DMS53 treated with DMSO at 0.1 percent for 48 hours (cell line): ENCODE data around the gene GGCX.
"Not testable (repeated sequence)": the region's sequence is repeated elsewhere in the genome, so short reads cannot be mapped to it uniquely, and the experiment has no call there.

Experiments used
- DNase-seq: peaks from one replicate; lab custom pipeline; 2025; ENCODE audit not compliant: unreplicated experiment; lab: John Stamatoyannopoulos, UW

Gene GGCX

DNA sequence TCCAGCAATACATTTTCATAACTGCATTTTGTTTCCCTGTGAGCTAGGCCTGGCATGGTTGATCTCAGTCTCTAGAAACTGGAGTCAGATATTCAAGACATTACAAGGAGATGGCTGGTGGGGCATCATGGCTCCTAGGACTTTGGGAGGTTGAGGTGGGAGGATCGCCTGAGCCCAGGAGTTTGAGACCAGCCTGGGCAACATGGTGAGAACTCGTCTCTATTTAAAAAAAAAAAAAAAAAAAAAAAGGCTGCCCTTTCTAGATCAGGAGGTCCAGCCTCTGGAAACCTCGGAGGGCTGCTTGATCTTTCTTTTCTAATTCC lies 15.7 kb upstream of the GGCX start:
- no peak for DNase-seq

DNA sequence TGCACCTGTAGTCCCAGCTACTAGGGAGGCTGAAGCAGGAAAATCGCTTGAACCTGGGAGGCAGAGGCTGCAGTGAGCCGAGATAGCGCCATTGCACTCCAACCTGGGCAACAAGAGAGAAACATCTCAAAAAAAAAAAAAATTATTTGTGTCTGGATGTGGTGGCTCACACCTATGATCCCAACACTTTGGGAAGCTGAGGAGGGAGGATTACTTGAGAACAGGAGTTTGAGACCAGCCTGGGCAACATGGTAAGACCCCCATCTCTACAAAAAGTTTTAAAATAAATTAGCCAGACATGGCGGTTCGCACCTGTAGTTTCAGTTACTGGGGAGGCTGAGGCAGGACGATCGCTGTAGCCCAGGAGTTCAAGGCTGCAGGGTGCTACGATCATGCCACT lies 14.4 kb upstream of the GGCX start:
- DNase-seq = no peak

DNA sequence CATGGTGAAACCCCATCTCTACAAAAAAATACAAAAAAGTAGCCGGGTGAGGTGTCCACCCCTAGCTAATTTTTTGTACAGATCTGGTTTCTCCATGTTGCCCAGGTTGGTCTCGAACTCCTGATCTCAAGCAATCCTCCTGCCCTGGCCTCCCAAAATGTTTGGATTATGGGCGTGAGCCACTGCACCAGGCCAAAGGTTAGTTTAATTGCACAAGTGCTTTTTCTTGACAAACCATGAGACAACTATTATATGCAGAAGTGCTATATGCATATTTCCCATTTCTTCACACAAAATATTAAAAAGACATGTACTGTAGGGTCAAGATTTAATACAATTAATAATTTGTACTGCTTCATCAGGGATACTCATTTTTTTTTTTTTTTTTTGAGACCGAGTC lies 5.0 kb upstream of the GGCX start:
- DNase-seq = no peak

DNA sequence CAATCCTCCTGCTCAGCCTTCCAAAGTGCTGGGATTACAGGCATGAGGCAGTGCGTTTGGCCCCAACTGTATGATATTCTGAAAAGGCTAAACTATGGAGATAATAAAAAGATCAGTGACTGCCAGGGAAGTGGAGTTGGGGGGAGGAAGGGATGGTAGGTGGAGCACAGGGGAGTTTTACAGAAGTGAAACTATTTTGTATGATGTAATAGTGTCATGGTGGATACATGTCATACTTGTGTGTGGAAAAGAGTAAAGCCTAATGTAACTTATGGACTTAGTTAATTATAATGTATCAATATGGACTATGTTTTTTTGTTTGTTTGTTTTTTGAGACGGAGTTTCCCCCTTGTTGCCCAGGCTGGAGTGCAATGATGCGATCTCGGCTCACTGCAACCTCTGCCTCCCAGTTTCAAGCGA lies 2.9 kb upstream of the GGCX start:
- no peak for DNase-seq

DNA sequence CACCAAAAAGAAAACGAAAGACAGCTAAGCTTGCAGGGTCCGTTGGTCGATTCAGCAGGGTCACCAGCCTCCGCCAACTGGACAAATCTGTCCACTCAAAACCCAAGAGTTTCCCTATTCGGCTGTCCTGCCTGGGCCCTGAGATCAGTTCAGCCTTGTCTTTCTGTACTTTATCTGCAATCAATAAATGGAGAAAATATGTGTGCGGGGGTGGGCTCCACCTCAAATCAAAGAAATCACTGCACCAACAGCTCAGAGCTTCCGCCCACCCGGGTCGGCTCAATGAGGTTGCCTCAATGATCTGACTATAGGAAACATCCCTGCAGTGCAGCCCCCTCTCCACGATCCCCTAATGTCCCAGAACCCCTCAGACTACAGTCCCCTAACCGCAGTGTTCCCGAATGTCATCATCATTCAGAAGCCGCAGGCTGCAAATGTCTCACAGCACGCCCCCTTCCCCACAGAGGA lies 447 bp downstream of the GGCX start:
- DNase-seq = no peak

DNA sequence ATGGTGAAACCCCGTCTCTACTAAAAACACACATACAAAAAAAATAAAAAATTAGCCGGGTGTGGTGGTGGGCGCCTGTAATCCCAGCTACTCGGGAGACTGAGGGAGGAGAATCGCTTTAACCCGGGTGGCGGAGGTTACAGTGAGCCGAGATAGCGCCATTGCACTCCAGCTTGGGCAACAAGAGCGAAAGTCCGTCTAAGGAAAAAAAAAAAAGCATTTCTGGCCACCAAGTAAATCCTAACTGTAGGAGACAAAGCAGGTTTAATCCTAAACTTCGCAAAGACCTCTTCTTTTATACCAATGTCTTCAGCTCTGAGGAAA lies 928 bp downstream of the GGCX start:
- DNase-seq = not testable (repeated sequence)

DNA sequence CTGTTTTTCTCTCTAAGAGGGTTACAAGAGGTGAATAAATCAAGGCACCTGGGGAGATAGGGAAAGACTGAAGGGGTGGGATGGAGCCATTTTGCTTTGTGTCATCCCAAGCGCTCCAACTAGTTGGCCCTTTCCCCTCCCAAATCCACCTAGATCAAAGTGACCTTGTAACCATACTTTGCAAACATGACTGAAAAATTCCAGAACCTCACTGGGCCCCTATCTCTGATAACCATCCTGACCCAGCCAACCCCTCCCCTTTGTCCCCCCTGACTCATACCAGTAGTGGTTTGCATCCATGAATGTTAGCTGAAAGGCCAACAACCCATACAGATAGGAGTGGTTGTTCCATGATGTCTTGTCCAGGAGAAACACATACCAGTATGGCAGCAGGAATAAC lies 3.1 kb downstream of the GGCX start:
- DNase-seq = no peak

DNA sequence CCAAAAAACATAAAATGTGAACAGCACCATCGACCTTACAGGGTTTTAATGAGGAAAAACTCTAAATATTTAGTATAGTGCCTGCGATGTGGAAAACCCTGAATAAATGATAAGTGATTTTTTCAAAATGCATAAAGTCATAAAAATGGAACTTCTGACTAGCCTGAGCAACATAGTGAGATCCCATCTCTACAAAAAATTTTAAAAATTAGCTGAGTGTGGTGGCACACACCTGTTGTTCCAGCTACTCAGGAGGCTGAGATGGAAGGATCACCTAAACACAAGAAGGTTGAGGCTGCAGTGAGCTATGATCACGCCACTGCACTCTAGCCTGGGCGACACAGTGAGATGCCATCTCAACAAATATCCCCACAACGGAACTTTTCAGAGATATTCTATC lies 4.2 kb downstream of the GGCX start:
- DNase-seq = no peak

DNA sequence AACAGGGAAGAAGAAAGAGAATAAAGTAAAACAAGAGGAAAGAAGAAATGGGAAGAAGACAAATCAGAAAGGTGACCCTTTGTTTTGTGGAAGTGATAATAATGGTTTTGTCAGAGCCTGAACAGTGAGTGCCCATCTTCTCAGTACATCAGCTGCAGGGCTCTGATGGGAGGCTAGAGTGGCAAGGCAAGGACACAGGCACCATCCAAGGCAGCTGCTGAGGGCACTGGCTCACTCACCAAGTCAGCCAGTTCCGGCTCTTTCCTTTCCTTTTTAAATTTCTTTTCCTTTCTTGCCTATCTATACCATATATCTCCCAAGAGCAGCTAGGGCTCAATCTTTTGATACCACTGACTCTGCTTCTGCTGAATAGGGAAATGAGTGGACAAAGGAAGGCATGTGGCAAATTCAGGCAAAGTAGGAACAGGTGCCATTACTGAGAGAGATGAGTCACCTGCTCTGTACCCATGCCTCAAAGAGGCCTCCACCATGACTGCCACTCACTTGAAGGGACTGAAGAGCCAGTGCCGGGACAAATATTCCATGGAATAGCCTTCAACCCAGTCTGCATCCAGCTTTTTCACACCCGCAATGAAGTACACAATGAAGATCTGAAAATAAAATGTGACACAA lies 6.2 kb downstream of the GGCX start:
- peak; percentile 83 for DNase-seq

DNA sequence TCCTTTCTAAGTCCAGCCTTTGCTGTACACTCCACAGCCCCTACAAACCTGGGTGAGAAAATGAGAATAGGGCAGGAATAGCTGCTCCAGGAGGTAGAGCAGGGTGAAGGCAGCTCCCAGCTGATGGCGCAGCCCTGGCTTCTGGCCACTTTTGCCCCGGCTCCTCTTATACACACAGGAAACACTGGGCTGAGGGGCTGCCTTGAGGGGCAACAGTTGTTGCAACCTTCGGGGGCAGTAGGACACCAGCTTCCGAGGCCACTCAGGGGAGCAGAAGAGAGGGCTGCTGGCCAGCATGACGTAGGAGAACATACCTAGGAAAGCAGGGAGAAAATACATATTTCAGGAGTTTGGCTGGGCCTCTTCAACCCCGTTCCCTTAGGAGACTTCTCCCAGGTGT lies 8.1 kb downstream of the GGCX start:
- no peak for DNase-seq

DNA sequence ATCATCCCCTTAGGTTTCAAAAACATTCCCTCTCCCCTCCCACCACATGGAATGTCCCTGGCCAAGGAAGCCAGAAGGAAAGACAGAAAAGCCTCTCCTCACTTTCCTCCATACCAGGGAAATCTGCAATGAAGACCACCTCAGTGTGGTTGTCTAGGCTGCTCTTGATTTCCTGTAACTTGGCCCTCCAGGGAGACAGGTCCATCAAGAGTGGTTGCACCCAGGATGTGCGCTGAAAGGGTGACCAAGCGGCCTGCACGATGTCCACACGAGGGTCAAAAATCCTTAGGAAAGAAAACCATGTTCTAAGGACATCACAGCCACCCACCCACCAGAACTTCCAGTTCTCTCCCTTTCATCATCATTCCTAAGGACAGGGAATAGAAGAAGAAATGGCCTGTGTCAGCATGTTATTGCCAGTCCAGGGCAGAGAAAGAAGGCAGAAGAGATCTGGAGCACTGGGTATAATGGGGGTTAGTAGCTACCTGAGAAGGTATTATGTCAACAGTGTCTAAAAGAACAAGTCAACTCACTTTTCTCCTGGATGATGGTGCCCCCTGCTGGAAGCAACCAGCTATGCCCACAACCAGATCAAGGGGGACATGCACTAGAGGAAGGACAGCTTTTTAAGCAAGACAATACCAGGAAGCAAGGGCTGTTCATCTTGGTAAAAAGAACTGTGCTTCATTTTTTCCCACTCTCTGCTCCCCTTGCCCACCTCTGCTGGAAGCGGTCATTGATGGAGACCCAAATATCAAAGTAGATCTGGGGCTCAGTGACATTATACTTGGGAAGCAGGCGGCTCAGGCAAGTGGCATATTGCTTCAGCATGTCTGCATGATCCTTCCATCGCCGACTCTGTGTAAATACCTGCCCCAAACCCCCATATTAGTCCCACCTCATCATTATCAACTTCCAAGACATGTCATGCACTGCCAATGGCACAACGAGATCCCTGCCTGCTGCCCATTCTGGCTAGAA lies 9.3 kb downstream of the GGCX start:
- DNase-seq = peak; percentile 91

DNA sequence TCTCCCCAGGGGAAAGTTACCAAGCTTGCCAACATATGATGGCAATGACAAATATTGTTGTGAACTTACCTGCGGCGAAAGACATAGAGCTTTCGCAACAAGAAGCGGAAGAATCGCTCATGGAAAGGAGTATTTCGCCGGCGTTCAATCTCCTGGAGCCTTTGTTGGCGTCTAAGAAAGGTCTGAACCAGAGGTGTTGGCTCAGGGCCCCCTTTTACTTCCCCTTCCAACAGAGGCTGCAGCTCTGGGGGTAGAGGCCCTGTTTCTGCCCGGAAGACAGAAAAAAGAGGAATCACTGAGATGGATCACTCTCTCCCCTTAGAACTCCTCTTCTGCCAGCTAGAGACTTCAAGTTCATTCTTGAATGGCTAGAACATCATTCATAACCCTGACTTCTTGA lies 10.8 kb downstream of the GGCX start:
- DNase-seq = no peak

DNA sequence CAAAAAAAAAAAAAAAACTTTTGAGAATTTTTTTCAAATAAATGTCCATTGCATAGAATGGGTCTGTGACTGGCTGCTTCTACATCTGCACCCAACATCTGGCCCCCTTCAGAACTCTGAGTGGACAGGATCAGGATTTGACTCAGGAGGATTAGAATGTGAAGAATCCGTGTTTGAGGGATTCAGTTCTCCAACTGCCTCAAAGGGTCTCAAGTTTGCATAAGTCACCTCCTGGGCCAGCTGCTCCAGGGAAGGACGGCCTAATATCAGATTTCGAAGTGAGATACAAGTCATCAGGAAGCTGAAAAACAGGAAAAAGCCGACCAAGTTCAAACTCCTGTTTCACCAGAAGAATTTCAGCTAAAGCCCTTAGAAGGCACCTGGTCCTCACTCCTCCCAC lies 11.5 kb downstream of the GGCX start:
- no peak for DNase-seq

DNA sequence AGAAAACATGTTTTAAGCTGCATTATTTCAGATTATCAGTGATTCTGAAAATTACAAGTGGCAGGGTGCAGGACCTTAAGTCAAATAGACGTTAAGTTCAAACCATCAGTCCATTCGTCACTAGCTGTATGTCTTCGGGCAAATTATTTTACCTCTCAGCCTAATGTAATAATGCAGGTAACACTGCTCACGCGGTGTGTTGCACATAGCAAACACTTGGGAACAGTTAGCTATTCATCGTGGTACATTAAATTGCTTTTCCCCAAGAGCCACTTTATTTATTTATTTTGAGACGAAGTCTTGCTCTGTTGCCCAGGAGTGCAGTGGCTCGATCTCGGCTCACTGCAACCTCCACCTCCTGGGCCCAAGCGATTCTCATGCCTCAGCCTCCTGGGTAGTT lies 12.2 kb downstream of the GGCX start:
- DNase-seq = no peak

DNA sequence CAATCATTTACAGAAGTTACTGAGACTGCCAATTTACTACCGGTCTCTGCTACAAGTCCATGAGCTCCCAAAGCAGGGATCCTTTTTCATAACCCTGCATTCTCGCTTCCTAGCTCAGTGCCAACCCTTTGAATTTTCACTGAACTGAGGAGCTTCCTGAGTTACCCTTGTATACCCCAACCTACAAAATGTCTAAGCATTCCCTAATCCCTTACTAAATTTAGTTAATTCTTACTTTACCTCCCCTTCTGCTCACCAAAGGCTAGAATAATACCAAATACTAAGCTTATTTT lies 12.7 kb downstream of the GGCX start:
- DNase-seq = no peak

DNA sequence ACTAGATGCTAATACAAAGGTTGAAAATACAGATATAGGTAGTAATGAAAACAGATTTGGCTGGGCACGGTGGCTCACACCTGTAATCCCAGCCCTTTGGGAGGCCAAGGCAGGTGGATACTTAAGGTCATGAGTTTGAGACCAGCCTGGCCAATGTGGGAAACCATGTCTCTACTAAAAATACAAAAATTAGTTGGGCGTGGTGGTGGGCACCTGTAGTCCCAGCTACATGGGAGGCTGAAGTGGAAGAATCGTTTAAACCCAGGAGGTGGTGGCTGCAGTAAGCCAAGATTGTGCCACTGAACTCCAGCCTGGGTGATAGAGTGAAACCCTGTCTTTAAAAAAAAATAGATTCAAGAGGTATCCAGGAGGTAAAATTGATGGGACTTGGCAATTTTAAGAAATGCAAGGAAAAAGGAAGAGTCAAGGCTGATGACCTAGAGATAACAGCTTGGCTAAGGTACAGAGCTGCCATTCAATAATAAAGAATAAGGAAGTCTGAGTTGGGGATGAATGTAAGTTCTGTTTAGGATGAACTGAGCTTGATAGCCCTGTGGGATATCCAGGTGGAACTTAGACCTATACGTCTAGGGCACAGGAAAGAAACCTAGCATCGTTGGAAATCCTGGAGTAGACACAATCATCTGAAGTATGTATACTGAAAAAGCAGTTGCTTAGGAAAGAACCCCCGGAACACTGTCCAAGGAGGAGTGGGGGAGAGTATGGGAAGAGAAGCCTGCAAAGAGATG lies 13.3 kb downstream of the GGCX start:
- DNase-seq = no peak

DNA sequence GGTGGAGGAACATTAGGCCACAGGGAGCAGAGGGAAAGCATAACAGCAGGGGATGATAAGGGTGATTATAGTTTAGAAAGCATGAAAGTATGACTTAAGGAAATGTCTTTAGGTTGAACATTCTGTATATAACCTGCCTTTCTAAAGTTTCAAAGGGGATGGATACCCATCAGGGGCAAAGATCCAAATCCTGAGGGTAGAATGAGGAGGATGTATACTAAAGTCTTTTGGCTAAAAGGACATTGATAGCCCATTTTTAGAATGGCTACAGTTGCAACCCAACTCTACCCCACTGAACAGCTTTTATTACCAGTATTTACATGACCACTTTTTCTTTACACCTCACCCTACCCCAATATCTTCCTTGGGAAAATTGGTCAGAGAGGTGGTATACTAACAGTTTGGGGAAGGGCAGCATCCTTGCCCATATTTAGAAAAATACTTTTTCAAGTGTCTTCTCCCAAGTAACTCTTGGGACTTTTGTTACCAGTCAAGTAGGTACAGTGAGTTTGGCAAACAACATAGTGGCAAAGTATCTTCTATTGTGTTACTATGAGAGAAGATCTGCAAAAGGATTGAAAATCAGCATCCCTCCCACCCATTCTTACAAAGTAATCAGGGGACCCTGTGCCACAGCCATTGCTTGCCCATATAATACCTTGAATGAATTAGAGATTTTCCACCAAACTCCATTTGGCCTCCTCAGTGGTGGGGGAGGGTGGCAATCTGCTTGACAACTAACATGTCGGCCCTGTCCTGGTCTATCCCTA lies 14.0 kb downstream of the GGCX start:
- DNase-seq = no peak

DNA sequence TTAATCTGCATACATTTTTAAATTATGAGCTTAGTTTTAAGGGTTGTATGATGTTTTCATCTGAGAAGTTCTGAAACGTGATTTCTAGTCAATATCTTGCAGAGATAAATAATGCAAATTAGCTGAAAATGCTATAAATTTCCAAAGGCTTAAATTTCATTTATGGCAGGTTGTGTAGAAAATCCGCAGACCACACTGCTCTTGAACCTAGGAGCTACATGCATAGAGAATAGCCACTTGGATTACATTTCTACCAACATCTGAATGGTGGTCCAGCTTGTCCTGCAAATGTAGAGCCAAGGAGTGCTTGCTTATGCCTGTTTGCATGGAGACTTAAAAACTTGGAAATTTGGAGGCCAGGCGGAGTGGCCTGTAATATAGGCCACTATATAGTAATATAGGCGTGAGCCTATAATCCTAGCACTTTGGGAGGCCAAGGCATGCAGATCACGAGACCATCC lies 15.5 kb downstream of the GGCX start:
- no peak for DNase-seq

DNA sequence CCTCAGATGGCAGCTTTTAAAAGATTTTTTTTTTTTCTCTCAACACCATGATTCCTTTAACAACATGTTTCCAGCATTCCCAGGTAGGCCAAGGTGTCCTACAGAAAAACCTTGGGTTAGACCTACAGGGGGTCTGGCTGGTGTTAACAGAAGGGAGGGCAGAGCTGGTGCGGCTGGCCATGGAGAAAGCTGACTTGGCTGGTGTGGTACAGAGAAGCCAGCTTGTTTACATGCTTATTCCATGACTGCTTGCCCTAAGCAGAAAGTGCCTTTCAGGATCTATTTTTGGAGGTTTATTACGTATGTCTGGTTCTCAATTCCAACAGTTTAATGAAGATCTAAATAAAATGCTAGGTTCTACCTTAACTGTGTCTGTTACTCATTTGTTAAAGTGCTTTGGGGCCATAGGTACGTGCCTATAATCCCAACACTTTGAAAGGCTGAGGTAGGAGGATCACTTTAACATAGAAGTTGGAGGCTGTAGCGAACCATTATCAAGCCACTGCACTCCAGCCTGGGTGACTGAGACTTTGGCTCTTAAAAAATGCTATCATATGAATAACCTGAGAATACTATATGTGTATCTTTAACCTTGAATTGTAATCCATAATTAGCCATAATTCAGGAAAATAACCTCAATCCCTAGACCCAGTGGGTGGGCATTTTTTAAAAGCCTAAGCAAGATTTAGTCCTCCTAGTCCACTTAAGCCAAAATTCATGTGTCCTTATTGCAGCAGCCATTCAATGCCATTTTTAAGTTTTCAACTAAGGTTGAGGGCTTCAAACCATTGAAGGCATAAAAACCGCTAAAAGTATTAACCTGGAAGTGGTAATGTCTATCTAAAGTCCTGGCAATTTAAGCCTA lies 16.1 kb downstream of the GGCX start:
- DNase-seq = not testable (repeated sequence)

DNA sequence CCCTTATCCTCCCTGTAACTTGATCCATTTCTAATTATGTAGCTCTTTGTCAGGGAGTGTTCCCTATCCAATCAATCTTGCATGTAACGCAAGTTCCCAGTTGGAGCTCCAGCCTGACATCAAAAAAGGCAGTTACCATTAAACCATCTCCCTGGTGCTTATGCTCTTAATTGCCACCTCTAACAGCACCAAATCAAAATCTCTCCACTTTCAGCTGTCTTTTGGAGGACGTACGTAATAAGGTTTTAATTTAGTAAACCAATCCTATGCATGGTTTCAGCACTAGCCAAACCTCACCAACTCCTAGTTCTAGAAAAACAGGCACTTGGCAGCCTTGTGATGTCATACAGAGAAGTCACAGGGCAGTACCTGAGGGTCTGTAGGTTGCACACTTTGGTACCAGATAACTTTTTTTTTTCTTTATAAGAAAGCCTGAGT lies 17.0 kb downstream of the GGCX start:
- not testable (repeated sequence) for DNase-seq
